Activated naive CD8-positive, alpha-beta T cell treated with anti-CD3 and anti-CD28 coated beads for 36 hours (primary cell): ENCODE measurements around the gene UHMK1. TPM values are rescaled to one million over a fixed set of nuclear protein-coding genes. Genes with fewer than 3 reads are reported as not detected.
"Not testable (repeated sequence)": the region's sequence is repeated elsewhere in the genome, so short reads cannot be mapped to it uniquely, and the experiment has no call there.

Experiments
- DNase-seq: peaks from one replicate; pipeline ENCODE4 v3.0.0; 2021
- H3K27ac Mint-ChIP-seq: one replicate; pipeline ENCODE4 v1.8.0; 2022; ENCODE audit warnings: mild to moderate bottlenecking, moderate library complexity, mixed read lengths
- H3K27me3 Mint-ChIP-seq: one replicate; pipeline ENCODE4 v1.8.0; 2022; ENCODE audit warnings: mild to moderate bottlenecking, mixed read lengths
- H3K36me3 Mint-ChIP-seq: one replicate; pipeline ENCODE4 v1.8.0; 2021; ENCODE audit warnings: mild to moderate bottlenecking, mixed read lengths
- H3K4me1 Mint-ChIP-seq: one replicate; pipeline ENCODE4 v1.8.0; 2021; ENCODE audit warnings: mixed read lengths
- H3K4me3 Mint-ChIP-seq: one replicate; pipeline ENCODE4 v1.8.0; 2022; ENCODE audit warnings: mild to moderate bottlenecking, moderate library complexity, mixed read lengths
- H3K9me3 Mint-ChIP-seq: one replicate; pipeline ENCODE4 v1.8.0; 2022; ENCODE audit warnings: mixed read lengths
- total RNA-seq, 2 experiments: library from RNA; stranded (reverse); gene quantifications; one replicate each; pipeline ENCODE4 v1.2.3, GENCODE V29; 2021

Gene UHMK1
- total RNA-seq, 2 experiments from 2014 or later: 58.8 to 58.9 TPM

- H3K4me1 Mint-ChIP-seq: peaks cover 27% of the 10 kb centered on the region
- not testable (repeated sequence) for H3K27me3 Mint-ChIP-seq, H3K27ac Mint-ChIP-seq, H3K9me3 Mint-ChIP-seq, H3K36me3 Mint-ChIP-seq, DNase-seq
- peak overlapping the region; percentile 25 for H3K4me3 Mint-ChIP-seq
These were observed 1.9 kb upstream of the UHMK1 start for GRCh38 chr1:162495531-162496233.

DNA sequence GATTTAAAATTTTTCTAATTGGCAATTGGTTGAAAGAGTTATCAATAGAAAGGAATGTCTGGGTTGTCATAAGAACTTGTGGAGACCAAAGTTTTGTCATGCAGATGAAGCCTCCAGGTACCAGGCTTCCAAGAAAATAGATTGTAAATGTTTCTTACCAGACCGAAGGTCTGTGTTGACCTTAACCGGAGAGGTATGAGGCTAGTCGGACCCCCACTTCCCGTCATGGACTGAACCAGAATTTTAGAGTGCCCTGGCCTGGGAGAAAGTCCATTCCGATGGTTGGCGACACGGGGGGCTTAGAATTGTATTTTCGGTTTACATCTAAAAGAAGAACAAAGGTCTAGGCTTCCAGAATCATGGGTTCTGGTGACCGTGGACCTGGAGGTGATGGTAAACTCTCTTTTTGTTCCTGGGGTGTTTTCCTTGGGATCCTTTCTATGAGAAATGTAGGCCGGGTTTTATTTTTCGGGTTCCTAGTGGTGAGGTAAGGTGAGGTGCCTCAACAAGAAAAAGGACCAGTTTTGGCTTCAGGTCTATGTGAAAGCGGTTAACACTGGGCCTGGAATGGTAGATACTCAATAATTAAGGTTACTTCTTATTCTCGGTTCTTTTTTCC lies 405 bp upstream of the UHMK1 start:
- DNase-seq: no peak
- Mint-ChIP-seq H3K4me3 (peak overlapping the region; percentile 89), H3K4me1 (peaks cover 29% of the 10 kb centered on the region), H3K36me3 (peaks cover 6% of the 10 kb centered on the region), H3K9me3 (peaks cover 3% of the 10 kb centered on the region), H3K27ac (peak overlapping the region; percentile 94), H3K27me3 (no peaks in the 10 kb centered on the region)

DNA sequence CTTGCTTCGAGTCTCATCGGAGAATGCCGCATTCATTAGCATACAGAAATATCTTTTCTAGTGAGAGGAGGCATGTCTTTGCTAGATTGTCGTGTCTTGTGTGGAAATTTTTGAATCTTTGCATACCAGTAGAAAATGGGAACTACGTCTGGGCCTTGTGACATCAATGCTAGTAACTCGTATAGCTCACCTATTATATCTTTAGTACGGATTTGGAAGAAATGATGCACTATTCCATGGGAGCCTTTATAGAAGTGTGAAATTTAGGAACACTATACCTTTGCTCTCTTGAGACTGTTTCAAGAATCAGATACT lies 835 bp downstream of the UHMK1 start:
- no peaks in the 10 kb centered on the region for H3K27me3 Mint-ChIP-seq
- peaks cover 8% of the 10 kb centered on the region for H3K36me3 Mint-ChIP-seq
- H3K27ac Mint-ChIP-seq: peak overlapping the region; percentile 94
- peak overlapping the region; percentile 89 for H3K4me3 Mint-ChIP-seq
- H3K9me3 Mint-ChIP-seq: peaks cover 3% of the 10 kb centered on the region
- H3K4me1 Mint-ChIP-seq: peaks cover 32% of the 10 kb centered on the region
- no peak for DNase-seq

DNA sequence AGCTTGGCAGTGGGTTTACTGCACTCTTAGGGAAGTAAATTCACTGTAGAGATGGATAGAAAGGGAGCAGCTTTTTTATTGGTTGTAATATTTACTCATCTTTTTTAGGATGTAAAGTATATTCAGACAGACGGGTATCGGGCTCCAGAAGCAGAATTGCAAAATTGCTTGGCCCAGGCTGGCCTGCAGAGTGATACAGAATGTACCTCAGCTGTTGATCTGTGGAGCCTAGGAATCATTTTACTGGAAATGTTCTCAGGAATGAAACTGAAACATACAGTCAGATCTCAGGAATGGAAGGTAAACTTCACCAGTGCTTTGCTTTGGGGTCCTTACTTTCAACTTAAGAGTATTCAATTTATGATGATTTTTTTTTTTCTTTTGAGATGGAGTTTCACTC lies 3.2 kb downstream of the UHMK1 start:
- H3K4me1 Mint-ChIP-seq: peaks cover 32% of the 10 kb centered on the region
- H3K36me3 Mint-ChIP-seq: peaks cover 11% of the 10 kb centered on the region
- H3K27me3 Mint-ChIP-seq: no peaks in the 10 kb centered on the region
- no peak for DNase-seq
- peaks cover 3% of the 10 kb centered on the region for H3K9me3 Mint-ChIP-seq
- no peak overlapping the region for H3K27ac Mint-ChIP-seq
- no peak overlapping the region for H3K4me3 Mint-ChIP-seq

GRCh38 chr1:162502077-162502476 lies 4.5 kb downstream of the UHMK1 start:
- H3K4me3 Mint-ChIP-seq: no peak overlapping the region
- no peak for DNase-seq
- H3K27me3 Mint-ChIP-seq: no peaks in the 10 kb centered on the region
- peaks cover 1% of the 10 kb centered on the region for H3K9me3 Mint-ChIP-seq
- no peak overlapping the region for H3K27ac Mint-ChIP-seq
- H3K36me3 Mint-ChIP-seq: peaks cover 14% of the 10 kb centered on the region
- H3K4me1 Mint-ChIP-seq: peaks cover 30% of the 10 kb centered on the region

GRCh38 chr1:162502928-162503327 lies 5.3 kb downstream of the UHMK1 start:
- Mint-ChIP-seq H3K4me1 (peaks cover 26% of the 10 kb centered on the region), H3K36me3 (peaks cover 14% of the 10 kb centered on the region), H3K9me3 (no peaks in the 10 kb centered on the region)

DNA sequence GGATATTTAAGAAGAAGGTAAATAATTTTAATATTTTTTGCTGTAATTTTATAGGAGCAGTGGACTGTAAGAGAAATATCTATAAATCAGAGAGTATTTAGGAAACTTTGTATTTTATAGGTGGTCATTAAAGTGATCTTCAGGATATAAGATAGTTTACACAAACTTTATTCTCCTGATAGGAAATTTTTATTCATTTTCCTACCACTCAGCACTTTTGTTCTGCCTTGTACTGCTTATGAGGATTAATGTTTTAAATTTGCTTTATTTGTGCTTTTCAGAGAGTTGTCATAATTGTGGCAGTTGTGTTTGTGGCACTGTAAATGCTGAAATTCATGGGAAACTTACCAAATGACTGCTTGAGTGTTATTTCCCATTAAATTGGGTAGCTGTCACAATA lies 29.7 kb downstream of the UHMK1 start:
- Mint-ChIP-seq H3K36me3 (peaks cover 21% of the 10 kb centered on the region), H3K4me3 (no peak overlapping the region), H3K27ac (no peak overlapping the region), H3K27me3 (no peaks in the 10 kb centered on the region), H3K9me3 (peaks cover 2% of the 10 kb centered on the region), H3K4me1 (no peaks in the 10 kb centered on the region)
- DNase-seq: no peak

More at GRCh38 chr1:162502928-162503327, 5.3 kb downstream of the UHMK1 start:
- H3K4me3 Mint-ChIP-seq: no peak overlapping the region
- no peaks in the 10 kb centered on the region for H3K27me3 Mint-ChIP-seq
- H3K27ac Mint-ChIP-seq: no peak overlapping the region
- DNase-seq: no peak

GRCh38 chr1:162530307-162530987 lies 32.8 kb downstream of the UHMK1 start:
- Mint-ChIP-seq H3K9me3 (peaks cover 3% of the 10 kb centered on the region), H3K4me1 (no peaks in the 10 kb centered on the region), H3K4me3 (no peak overlapping the region), H3K27me3 (no peaks in the 10 kb centered on the region), H3K27ac (no peak overlapping the region), H3K36me3 (peaks cover 16% of the 10 kb centered on the region)
- DNase-seq: no peak

- DNase-seq: no peak
- Mint-ChIP-seq H3K9me3 (peaks cover 3% of the 10 kb centered on the region), H3K27me3 (no peaks in the 10 kb centered on the region), H3K4me3 (no peak overlapping the region), H3K4me1 (no peaks in the 10 kb centered on the region), H3K36me3 (peaks cover 16% of the 10 kb centered on the region), H3K27ac (no peak overlapping the region)
These were observed 33.3 kb downstream of the UHMK1 start for GRCh38 chr1:162530988-162531319.

DNA sequence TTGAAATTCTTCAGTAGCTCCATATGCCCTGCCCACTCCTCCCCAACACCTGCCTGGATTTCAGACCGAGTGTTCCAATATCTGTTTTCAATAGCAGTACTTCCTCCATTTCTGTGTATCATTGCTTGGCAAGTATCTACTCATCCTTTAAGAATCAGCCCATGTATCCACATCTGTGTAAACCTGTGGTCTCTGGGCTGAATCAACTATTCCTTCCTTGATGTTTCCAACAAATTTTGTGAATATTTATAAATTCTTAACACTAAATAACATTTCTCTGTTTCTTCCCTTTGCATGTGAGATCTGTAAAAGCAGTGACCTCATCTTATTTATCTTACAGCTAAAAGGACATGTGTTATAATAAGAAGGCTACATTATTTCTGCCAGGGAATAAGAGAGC lies 37.9 kb downstream of the UHMK1 start:
- Mint-ChIP-seq H3K27ac (no peak overlapping the region), H3K36me3 (peaks cover 8% of the 10 kb centered on the region), H3K9me3 (peaks cover 3% of the 10 kb centered on the region), H3K4me1 (peaks cover 5% of the 10 kb centered on the region), H3K4me3 (no peak overlapping the region), H3K27me3 (no peaks in the 10 kb centered on the region)
- DNase-seq: no peak

DNA sequence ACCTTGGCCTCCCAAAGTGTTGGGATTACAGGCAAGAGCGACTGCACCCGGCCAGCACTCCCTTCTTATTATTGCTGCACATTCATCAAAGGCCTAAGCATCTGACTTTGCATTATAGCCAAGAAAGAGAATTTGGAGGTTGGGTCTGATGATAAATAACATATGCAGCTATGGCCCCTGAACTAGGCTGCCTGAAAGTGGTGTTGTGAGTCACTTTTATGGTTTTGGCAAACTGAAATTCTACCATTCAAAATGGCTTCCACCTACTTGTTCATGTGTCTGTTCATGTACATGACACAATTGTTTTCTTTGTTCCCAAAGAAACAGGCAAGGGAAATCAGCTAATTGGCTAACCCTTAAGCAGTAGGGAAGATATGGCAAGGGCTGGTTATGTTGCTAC lies 38.9 kb downstream of the UHMK1 start:
- Mint-ChIP-seq H3K27me3 (no peaks in the 10 kb centered on the region), H3K4me3 (no peak overlapping the region), H3K9me3 (peaks cover 5% of the 10 kb centered on the region), H3K4me1 (peaks cover 5% of the 10 kb centered on the region), H3K36me3 (peaks cover 4% of the 10 kb centered on the region), H3K27ac (no peak overlapping the region)
- no peak for DNase-seq

DNA sequence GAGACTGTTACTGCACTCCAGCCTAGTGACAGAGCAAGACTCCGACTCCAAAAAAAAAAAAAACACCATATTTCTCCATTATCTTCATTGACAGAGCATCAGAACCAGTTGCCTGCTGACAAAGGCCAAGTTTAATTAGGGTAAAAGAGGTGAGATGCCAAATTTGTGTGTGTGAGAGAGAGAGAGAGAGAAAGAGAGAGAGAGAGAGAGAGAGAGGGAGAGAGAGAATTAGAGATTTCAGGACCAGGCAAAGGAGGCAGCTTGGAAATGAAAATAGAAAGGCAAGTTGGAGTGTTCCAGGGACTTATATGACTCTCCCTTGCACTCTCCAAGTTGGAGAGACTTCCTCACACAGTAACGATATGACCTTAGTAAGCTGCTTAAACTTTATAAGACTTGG lies 39.6 kb downstream of the UHMK1 start:
- peaks cover 1% of the 10 kb centered on the region for H3K36me3 Mint-ChIP-seq
- H3K9me3 Mint-ChIP-seq: peaks cover 3% of the 10 kb centered on the region
- no peak overlapping the region for H3K4me3 Mint-ChIP-seq
- H3K27ac Mint-ChIP-seq: no peak overlapping the region
- no peak for DNase-seq
- H3K4me1 Mint-ChIP-seq: peaks cover 5% of the 10 kb centered on the region
- no peaks in the 10 kb centered on the region for H3K27me3 Mint-ChIP-seq

- peaks cover 5% of the 10 kb centered on the region for H3K4me1 Mint-ChIP-seq
- H3K4me3 Mint-ChIP-seq: no peak overlapping the region
- peak overlapping the region; percentile 72 for H3K27ac Mint-ChIP-seq
- H3K9me3 Mint-ChIP-seq: peaks cover 8% of the 10 kb centered on the region
- H3K27me3 Mint-ChIP-seq: no peaks in the 10 kb centered on the region
- no peak for DNase-seq
- peaks cover 4% of the 10 kb centered on the region for H3K36me3 Mint-ChIP-seq
These were observed 41.3 kb downstream of the UHMK1 start for GRCh38 chr1:162538815-162539431.

- no peak for DNase-seq
- no peak overlapping the region for H3K4me3 Mint-ChIP-seq
- no peaks in the 10 kb centered on the region for H3K27me3 Mint-ChIP-seq
- peaks cover 6% of the 10 kb centered on the region for H3K9me3 Mint-ChIP-seq
- peaks cover 6% of the 10 kb centered on the region for H3K36me3 Mint-ChIP-seq
- no peak overlapping the region for H3K27ac Mint-ChIP-seq
- H3K4me1 Mint-ChIP-seq: peaks cover 5% of the 10 kb centered on the region
These were observed 44.1 kb downstream of the UHMK1 start for GRCh38 chr1:162541619-162542141.

DNA sequence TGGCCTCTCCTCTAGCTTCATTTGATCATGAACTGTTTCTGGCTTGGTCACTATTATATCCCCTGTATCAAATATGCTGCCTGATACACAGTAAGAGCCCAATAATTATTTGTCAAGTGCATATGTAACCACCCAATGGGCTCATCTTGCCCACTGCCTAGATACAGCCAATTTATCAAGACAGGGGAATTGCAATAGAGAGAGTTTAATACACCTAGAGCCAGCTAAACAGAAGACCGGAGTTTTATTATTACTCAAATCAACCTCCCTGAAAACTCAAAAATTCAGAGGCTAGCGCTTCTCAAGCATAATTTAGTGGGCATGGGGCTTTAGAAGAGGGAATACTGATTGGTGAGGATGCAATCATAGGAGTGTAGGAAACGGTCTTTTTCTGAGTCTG lies 45.6 kb downstream of the UHMK1 start:
- Mint-ChIP-seq H3K9me3 (peaks cover 6% of the 10 kb centered on the region), H3K4me1 (peaks cover 5% of the 10 kb centered on the region), H3K4me3 (no peak overlapping the region), H3K27ac (no peak overlapping the region), H3K27me3 (no peaks in the 10 kb centered on the region), H3K36me3 (peaks cover 6% of the 10 kb centered on the region)
- no peak for DNase-seq
